Neuronal stem cell (in vitro differentiated cells): ENCODE data around the gene SAA4.
"Not testable (repeated sequence)": the region's sequence is repeated elsewhere in the genome, so short reads cannot be mapped to it uniquely, and the experiment has no call there.

Experiments used
- DNase-seq: peaks from one replicate; pipeline ENCODE4 v3.0.0-alpha.2; 2013; ENCODE audit warnings: low spot score
- H2AFZ ChIP-seq: one replicate; pipeline ENCODE4 v1.6.1; 2013; ENCODE audit warnings: mild to moderate bottlenecking, low read length, inconsistent platforms
- H2AK5ac ChIP-seq: 2 replicates; pipeline ENCODE4 v1.6.1; 2013; ENCODE audit warnings: low read depth, mild to moderate bottlenecking, inconsistent platforms, low read length, moderate library complexity, mixed read lengths
- H2BK120ac ChIP-seq: 2 replicates; pipeline ENCODE4 v1.6.1; 2013; ENCODE audit warnings: low read depth, mild to moderate bottlenecking, inconsistent platforms, low read length, moderate library complexity, mixed read lengths
- H2BK12ac ChIP-seq: one replicate; pipeline ENCODE4 v1.6.1; 2013; ENCODE audit warnings: low read length, inconsistent platforms
- H2BK15ac ChIP-seq: 2 replicates; pipeline ENCODE4 v1.6.1; 2013; ENCODE audit warnings: mild to moderate bottlenecking, low read length, inconsistent platforms, mixed read lengths
- H2BK5ac ChIP-seq: one replicate; pipeline ENCODE4 v1.6.1; 2013; ENCODE audit warnings: inconsistent platforms, mild to moderate bottlenecking, low read length, moderate library complexity
- H3K14ac ChIP-seq: one replicate; pipeline ENCODE4 v1.6.1; 2013; ENCODE audit warnings: low read length, inconsistent platforms
- H3K18ac ChIP-seq: 2 replicates; pipeline ENCODE4 v1.6.1; 2013; ENCODE audit warnings: low read length, inconsistent platforms
- H3K23ac ChIP-seq: 2 replicates; pipeline ENCODE4 v1.6.1; 2013; ENCODE audit warnings: low read depth, mild to moderate bottlenecking, mixed read lengths, low read length, inconsistent platforms; ENCODE audit not compliant: poor library complexity
- H3K27ac ChIP-seq: replicated peaks from 3 replicates; pipeline ENCODE4 v1.5.1; 2013; ENCODE audit warnings: low read length, inconsistent platforms
- H3K27me3 ChIP-seq, 3 experiments: 2 replicates each; pipeline ENCODE4 v1.6.1; 2013; ENCODE audit warnings: low read length in 3 of 3, mild to moderate bottlenecking in 2 of 3, inconsistent platforms in 1 of 3, low read depth in 1 of 3, mixed read lengths in 1 of 3, moderate library complexity in 1 of 3; ENCODE audit not compliant: control insufficient read depth in 3 of 3, insufficient read depth in 3 of 3
- H3K36me3 ChIP-seq, 2 donors: replicated peaks in 1 of 2; 2 replicates each; pipeline ENCODE4 v1.6.1; 2013; ENCODE audit warnings: low read length in 2 of 2; ENCODE audit not compliant: control insufficient read depth in 2 of 2, insufficient read depth in 2 of 2
- H3K4ac ChIP-seq: 2 replicates; pipeline ENCODE4 v1.6.1; 2013; ENCODE audit warnings: inconsistent platforms, mild to moderate bottlenecking, low read length, moderate library complexity
- H3K4me1 ChIP-seq, 2 donors: 1 replicate in 1 of 2; 2 replicates in 1 of 2; pipeline ENCODE4 v1.6.1; 2013; ENCODE audit warnings: low read length in 2 of 2, low read depth in 1 of 2; ENCODE audit not compliant: control insufficient read depth in 2 of 2, insufficient read depth in 1 of 2
- H3K4me2 ChIP-seq: one replicate; pipeline ENCODE4 v1.6.1; 2013; ENCODE audit warnings: mild to moderate bottlenecking, low read length, inconsistent platforms; ENCODE audit not compliant: insufficient read depth, poor library complexity, severe bottlenecking
- H3K4me3 ChIP-seq, 2 donors: 2 replicates each; pipeline ENCODE4 v1.5.1; 2013; ENCODE audit warnings: low read length in 2 of 2, mild to moderate bottlenecking in 2 of 2, inconsistent platforms in 1 of 2, moderate library complexity in 1 of 2
- H3K79me1 ChIP-seq: one replicate; pipeline ENCODE4 v1.6.1; 2013; ENCODE audit warnings: low read depth, mild to moderate bottlenecking, inconsistent platforms, low read length, moderate library complexity
- H3K9ac ChIP-seq: one replicate; pipeline ENCODE4 v1.6.1; 2013; ENCODE audit warnings: mild to moderate bottlenecking, low read depth, low read length, inconsistent platforms; ENCODE audit not compliant: poor library complexity
- H3K9me3 ChIP-seq, 2 donors: replicated peaks in 1 of 2; 2 replicates each; pipeline versions ENCODE3 to v1.6.1; 2013; ENCODE audit warnings: low read length in 2 of 2, mild to moderate bottlenecking in 2 of 2, inconsistent platforms in 1 of 2, low read depth in 1 of 2, mixed read lengths in 1 of 2, moderate library complexity in 1 of 2; ENCODE audit not compliant: control insufficient read depth in 2 of 2, insufficient read depth in 1 of 2
- H4K8ac ChIP-seq: one replicate; pipeline ENCODE4 v1.6.1; 2013; ENCODE audit warnings: low read depth, mild to moderate bottlenecking, inconsistent platforms, low read length, moderate library complexity
- H4K91ac ChIP-seq: one replicate; pipeline ENCODE4 v1.6.1; 2013; ENCODE audit warnings: low read length, low read depth, mild to moderate bottlenecking, inconsistent platforms; ENCODE audit not compliant: poor library complexity
- WGBS, 2 donors: extraction: QIAGEN DNeasy Blood & Tissue Kit; methylation state at CpG; one replicate each; pipeline ENCODE4 v1.1.7; 2013; ENCODE audit warnings: missing lambda C conversion rate in 2 of 2, mixed read lengths in 1 of 2; ENCODE audit not compliant: insufficient read length in 2 of 2, insufficient replicate concordance in 1 of 2; ENCODE audit errors: extremely low coverage in 2 of 2; 5-methylcytosine and 5-hydroxymethylcytosine counted together

SAA4 gene

DNA sequence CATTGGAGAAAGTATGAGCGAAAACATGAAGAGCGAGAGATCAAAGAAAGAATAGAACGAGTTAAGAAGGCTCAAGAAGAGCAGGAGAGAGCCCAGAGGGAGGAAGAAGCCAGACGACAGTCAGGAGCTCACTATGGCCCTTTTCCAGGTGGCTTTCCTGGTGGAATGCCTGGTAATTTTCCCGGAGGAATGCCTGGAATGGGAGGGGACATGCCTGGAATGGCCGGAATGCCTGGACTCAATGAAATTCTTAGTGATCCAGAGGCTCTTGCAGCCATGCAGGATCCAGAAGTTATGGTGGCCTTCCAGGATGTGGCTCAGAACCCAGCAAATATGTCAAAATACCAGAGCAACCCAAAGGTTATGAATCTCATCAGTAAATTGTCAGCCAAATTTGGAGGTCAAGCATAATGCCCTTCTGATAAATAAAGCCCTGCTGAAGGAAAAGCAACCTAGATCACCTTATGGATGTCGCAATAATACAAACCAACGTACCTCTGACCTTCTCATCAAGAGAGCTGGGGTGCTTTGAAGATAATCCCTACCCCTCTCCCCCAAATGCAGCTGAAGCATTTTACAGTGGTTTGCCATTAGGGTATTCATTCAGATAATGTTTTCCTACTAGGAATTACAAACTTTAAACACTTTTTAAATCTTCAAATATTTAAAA lies 26.2 kb upstream of the SAA4 start:
- not testable (repeated sequence) for H3K23ac ChIP-seq, H2BK120ac ChIP-seq, H4K91ac ChIP-seq, H3K36me3 ChIP-seq, H3K4me1 ChIP-seq, H2BK12ac ChIP-seq, H3K18ac ChIP-seq, H3K27me3 ChIP-seq, H4K8ac ChIP-seq, H2BK15ac ChIP-seq, H2BK5ac ChIP-seq, H2AK5ac ChIP-seq, H3K4me3 ChIP-seq, H3K27ac ChIP-seq, H3K9ac ChIP-seq, H3K4me2 ChIP-seq, DNase-seq, H3K14ac ChIP-seq, H3K4ac ChIP-seq, H2AFZ ChIP-seq, H3K79me1 ChIP-seq, H3K9me3 ChIP-seq
- no CpG with 5 or more reads among the region's 8 CpGs for WGBS, 2 donors

DNA sequence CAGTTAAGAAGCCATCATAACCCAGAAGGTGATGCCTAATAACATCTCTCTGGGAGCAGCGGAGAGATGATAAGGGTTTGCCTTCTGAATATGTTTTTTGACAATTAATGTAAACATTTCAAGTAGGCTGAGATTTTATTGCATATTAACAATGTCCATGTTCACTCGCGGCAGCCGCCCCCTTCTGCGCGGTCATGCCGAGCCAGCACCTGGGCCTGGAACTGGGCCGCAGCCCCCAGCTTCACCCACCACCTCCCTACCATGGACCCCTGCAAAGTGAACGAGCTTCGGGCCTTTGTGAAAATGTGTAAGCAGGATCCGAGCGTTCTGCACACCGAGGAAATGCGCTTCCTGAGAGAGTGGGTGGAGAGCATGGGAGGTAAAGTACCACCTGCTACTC lies 25.1 kb upstream of the SAA4 start:
- Histone ChIP-seq H3K79me1 (no peaks in the 10 kb centered on the region), H3K9me3 (no peaks in the 10 kb centered on the region), H3K4me3 (no peak overlapping the region), H3K36me3 (no peaks in the 10 kb centered on the region), H2BK15ac (no peak overlapping the region), H2BK5ac (no peak overlapping the region), H3K4me2 (no peak overlapping the region), H2AK5ac (no peak overlapping the region), H2BK120ac (no peak overlapping the region), H3K18ac (no peak overlapping the region), H4K91ac (no peak overlapping the region), H3K27ac (no peak overlapping the region), H3K4ac (no peak overlapping the region), H3K14ac (no peak overlapping the region), H3K23ac (no peak overlapping the region), H2AFZ (no peak overlapping the region), H2BK12ac (no peak overlapping the region), H3K4me1 (peaks cover 0 to 2% of the 10 kb centered on the region in 2 donors), H3K9ac (no peak overlapping the region), H3K27me3 (no peaks in the 10 kb centered on the region), H4K8ac (no peak overlapping the region)
- WGBS, 2 donors: no CpG with 5 or more reads among the region's 14 CpGs
- no peak for DNase-seq

- Histone ChIP-seq H3K27me3 (no peaks in the 10 kb centered on the region), H3K9ac (no peak overlapping the region)
These were observed 22.7 kb upstream of the SAA4 start for GRCh38 chr11:18259259-18259658.

GRCh38 chr11:18254781-18255361 lies 18.3 kb upstream of the SAA4 start:
- Histone ChIP-seq H2AFZ (no peak overlapping the region), H3K36me3 (no peaks in the 10 kb centered on the region), H3K9ac (no peak overlapping the region), H3K9me3 (no peaks in the 10 kb centered on the region), H3K4ac (no peak overlapping the region), H3K79me1 (no peaks in the 10 kb centered on the region), H3K27ac (no peak overlapping the region), H2AK5ac (no peak overlapping the region), H3K4me1 (no peaks in the 10 kb centered on the region), H4K8ac (no peak overlapping the region), H3K27me3 (no peaks in the 10 kb centered on the region), H3K14ac (no peak overlapping the region), H3K23ac (peak overlapping the region; percentile 34), H2BK120ac (no peak overlapping the region), H3K4me2 (no peak overlapping the region), H2BK12ac (no peak overlapping the region), H2BK15ac (no peak overlapping the region), H3K4me3 (no peak overlapping the region), H3K18ac (no peak overlapping the region), H2BK5ac (no peak overlapping the region), H4K91ac (no peak overlapping the region)
- no peak for DNase-seq
- no CpG with 5 or more reads among the region's 2 CpGs for WGBS, 2 donors

More at GRCh38 chr11:18259259-18259658, 22.7 kb upstream of the SAA4 start:
- H2BK12ac ChIP-seq: no peak overlapping the region
- H3K4me2 ChIP-seq: no peak overlapping the region
- no peak overlapping the region for H4K8ac ChIP-seq
- H3K36me3 ChIP-seq: no peaks in the 10 kb centered on the region
- no peak overlapping the region for H2AK5ac ChIP-seq
- H3K4me3 ChIP-seq: no peak overlapping the region
- H2BK5ac ChIP-seq: no peak overlapping the region
- H2BK15ac ChIP-seq: no peak overlapping the region
- H4K91ac ChIP-seq: no peak overlapping the region
- H3K14ac ChIP-seq: no peak overlapping the region
- no peak overlapping the region for H3K23ac ChIP-seq
- no peak overlapping the region for H3K18ac ChIP-seq
- H3K4me1 ChIP-seq: peaks cover 0 to 2% of the 10 kb centered on the region in 2 donors
- DNase-seq: no peak
- H3K79me1 ChIP-seq: no peaks in the 10 kb centered on the region
- no peak overlapping the region for H2BK120ac ChIP-seq
- no peak overlapping the region for H3K27ac ChIP-seq
- H2AFZ ChIP-seq: no peak overlapping the region
- no peak overlapping the region for H3K4ac ChIP-seq
- H3K9me3 ChIP-seq: no peaks in the 10 kb centered on the region
